HG03039 (cell line): ENCODE data around the gene CDRT4.
A peak's percentile ranks its signal among the peaks of the same experiment; 100 is the strongest.
"Not testable (repeated sequence)": the region's sequence is repeated elsewhere in the genome, so short reads cannot be mapped to it uniquely, and the experiment has no call there.

ENCODE experiments used
- ATAC-seq: cut with Tn5 transposase; IDR thresholded peaks from one replicate; pipeline ENCODE4 v1.9.1; 2021; ENCODE audit warnings: mild to moderate bottlenecking, moderate library complexity; ENCODE audit not compliant: unreplicated experiment

Gene CDRT4

DNA sequence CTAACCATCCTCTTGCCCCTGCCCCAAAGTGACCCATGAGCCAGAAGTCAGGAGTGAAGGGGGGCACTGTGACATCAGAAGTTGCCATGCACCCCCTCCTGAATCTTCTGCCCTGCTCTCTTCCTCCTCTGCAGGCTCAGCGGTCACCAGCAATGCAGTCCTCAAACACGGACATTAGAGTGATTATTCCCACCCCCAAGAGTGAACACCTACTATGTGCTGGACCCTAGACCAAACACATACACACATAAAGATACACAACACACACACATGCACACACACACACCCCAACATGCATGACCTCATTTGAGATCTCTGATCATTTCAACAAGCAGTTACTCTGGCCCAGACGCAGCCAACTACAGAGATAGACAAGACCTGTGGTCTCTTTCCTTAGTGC is at the start of gene CDRT4:
TSS of gene CDRT4 (minus strand) at position 30 of the 400 bp plus-strand sequence. CDS start 27,383 bp downstream, outside the sequence.
- no peak for ATAC-seq

DNA sequence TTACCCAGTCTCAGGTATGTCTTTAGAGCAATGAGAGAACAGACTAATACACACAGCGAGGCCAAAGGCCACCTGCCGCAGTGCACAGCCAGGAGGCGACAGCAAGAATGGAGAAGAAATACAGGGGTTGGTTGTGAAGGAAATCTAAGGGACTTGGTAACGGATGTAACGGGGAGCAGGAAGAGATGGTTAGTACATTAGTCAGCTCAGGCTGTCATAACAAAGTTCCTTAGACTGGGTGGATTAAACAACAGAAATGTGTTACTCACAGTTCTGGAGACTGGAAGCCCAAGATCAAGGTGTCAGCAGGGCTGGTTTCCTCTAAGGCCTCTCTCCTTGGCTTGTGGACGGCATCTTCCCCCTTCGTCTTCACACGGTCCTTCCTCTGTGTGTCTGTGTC is 48.7 kb upstream of the CDRT4 start:
- no peak for ATAC-seq

DNA sequence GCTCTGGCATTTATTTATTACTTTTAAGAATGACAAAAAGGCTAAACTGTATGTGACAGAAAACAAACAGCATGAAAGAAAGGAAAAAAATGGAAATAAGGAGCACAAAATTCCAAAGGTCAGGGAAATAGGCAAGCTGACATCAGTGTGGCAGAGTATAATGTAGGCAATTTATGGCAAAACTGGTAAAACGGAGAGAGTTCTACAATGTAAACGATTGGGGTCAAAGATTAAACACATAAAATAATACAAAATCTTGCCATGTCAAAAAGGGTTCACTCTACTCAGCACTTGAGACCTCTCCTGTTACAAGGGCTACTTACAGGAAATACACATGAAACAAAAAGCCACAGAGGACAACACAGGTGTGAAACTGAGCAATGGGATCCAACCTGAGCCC is 47.0 kb upstream of the CDRT4 start:
- ATAC-seq: no peak

DNA sequence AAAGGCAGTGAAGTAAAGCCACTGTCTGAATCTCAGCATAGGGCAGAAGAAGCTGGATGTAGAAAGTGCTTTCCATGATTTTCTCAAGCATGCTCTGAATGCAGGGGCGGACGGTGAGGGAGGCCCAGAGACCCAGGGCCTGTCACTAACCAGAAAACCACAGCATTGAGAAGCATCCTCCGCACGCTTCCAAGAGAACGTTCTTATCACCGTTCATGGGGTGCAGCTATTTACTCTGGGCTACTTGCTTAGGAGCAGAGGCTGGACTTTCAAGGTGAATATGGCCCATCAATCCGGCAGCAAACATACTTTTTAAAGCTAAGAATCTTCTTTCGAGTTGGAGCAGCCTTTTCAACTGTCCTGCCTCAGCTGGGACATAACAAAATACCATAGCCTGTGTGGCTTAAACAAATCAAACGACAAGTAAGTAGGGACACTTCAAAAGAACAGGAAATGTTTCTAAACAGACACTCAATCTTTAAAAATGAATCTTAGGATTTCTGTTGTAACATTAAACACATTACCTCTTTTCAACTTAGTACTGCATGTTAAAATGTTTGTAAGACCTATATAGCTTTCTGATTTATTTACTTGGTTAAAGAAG is 46.5 kb upstream of the CDRT4 start:
- ATAC-seq: no peak

- ATAC-seq: no peak
These were observed 45.8 kb upstream of the CDRT4 start for GRCh38 chr17:15513058-15513791.

DNA sequence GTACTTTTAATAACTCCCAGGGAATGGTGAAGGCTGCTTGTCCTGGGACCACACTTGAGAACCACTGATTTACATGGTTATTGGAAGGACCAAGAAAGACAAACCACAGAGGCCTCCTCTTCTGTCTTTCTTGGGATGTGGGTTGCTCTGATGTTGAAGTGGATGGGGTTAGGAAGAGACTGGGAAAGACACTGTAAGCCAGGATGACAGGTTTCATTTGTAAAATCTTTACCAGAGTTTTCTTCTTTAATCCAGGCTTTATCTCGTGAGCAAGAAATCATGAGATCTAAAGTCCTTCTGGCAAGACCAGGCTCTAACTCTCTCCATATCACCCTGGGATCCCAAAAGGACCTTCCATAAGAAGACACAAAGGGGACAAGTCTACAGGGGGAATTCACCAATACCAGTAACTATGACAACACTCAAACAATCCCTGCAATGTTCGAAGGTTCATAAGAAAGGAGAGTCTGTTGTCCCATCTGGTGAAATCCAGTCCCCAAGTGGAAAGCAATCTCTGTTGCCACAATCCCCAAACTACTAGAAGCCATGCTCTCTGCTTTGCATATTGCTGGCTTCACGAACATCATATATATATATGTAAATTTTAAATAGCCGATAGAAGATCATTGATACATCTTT is 44.8 kb upstream of the CDRT4 start:
- ATAC-seq: no peak

DNA sequence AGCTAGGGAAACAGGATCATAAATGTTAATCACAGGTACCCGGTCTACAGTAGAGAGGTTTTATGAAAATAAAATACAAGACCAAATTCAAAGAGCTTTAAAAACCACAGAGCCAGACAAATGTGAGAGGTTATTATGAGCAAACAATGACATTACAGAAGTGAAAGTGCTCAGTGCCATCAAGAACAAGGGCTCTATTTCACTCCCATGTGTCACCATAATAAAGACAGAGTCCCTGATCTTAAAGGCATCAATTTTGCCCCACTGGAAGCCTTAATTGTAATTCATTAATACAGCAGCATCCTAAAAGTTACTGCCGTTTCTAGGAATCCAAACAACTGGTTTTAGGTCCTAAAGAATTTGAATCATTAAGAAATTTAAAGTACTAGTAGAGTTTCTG is 43.7 kb upstream of the CDRT4 start:
- no peak for ATAC-seq

- no peak for ATAC-seq
These were observed 42.9 kb upstream of the CDRT4 start for GRCh38 chr17:15510361-15510760.

DNA sequence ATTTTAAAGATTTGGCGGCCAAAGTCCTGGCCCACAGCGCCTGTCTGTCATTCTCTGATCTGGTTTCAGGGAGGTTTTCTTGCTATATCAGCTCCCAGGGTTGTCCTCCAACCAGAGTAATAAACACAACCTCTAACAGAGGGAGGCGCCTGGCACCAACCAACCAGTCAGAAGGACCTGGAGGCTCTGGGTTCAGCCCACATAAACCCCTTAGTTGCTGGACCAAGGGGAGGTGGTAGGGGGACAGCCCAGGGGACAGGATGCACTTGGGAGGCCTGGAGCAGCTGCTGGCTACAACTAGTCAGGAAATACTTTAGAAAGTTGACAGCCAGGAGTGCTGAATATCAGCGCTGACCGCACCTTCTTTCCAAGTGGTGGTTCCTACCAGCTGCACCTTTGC is 41.7 kb upstream of the CDRT4 start:
- no peak for ATAC-seq

- no peak for ATAC-seq
These were observed 41.0 kb upstream of the CDRT4 start for GRCh38 chr17:15508466-15508865.

- no peak for ATAC-seq
These were observed 40.5 kb upstream of the CDRT4 start for GRCh38 chr17:15507896-15508295.

- ATAC-seq: no peak
These were observed 39.6 kb upstream of the CDRT4 start for GRCh38 chr17:15507001-15507400.

DNA sequence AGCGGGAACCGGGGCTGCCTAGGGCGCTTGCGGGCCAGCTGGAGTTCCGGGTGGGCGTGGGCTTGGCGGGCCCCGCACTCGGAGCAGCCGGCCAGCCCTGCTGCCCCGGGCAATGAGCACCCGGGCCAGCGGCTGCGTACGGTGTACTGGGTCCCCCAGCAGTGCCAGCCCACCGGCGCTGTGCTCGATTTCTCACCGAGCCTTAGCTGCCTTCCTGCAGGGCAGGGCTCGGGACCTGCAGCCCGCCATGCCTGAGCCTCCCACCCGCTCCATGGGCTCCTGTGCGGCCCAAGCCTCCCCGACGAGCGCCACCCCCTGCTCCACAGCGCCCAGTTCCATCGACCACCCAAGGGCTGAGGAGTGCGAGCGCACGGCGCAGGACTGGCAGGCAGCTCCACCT is 38.3 kb upstream of the CDRT4 start:
- ATAC-seq: not testable (repeated sequence)

DNA sequence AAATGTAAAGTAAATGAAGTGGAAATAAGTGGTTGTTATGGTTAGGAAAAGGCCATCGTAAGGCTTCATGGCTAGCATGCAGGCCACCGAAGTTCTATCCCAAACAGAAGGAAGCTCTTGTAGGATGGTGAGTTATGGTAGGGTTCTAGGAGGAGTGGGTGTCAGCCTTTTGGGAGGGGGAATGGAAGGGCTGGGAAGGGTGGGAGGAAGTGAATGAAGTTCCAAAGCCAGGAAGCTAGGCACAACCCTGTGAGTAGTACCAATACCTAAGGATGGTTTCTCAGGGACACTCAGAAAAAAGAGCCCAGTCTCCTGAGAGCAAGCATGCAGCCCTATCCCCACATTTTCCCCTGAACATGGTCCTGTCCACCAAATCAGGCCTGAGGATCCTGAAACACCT is 36.3 kb upstream of the CDRT4 start:
- ATAC-seq: no peak

DNA sequence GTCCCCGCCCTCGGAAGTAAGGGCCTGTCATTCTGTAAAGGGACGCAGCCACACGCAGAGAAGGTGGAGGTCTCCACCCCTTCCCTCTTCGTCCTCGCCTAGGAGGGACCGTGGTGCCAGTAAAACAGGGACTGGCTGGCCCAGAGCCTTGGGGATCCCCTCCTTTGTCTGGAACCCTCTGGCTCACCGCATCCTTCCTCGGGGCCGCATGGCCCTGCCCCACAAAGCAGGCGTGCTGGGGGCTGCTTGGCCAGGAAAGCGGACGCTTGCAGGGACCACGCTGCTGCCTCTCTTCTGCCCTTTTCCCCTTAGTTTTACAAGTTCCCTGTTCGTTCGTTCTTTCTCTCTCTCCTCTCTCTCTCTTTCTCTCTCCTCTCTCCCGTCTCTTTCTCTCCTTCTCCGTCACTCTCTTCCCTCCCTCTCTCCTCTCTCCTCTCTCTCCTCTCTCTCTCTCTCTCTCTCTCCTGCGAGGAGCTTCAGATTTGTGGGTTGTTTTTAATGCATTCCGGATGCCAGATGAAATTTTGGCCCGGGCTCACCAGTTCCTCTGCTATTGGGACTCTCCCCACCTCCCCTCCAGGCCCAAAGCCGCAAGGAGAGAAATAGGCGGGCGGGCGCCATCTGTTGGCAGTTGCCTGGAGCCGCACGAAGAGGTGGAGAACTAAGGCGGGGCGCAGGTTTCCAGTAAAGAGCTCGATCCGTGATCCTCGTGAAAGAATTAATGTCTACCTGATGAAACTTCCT is 35.1 kb upstream of the CDRT4 start:
- ATAC-seq: peak; percentile 82

GRCh38 chr17:15501793-15502192 is 34.4 kb upstream of the CDRT4 start:
- no peak for ATAC-seq

- no peak for ATAC-seq
These were observed 33.9 kb upstream of the CDRT4 start for GRCh38 chr17:15501282-15501681.

- no peak for ATAC-seq
These were observed 30.7 kb upstream of the CDRT4 start for GRCh38 chr17:15498107-15498506.

- no peak for ATAC-seq
These were observed 29.6 kb upstream of the CDRT4 start for GRCh38 chr17:15496735-15497670.

GRCh38 chr17:15494821-15495220 is 27.4 kb upstream of the CDRT4 start:
- ATAC-seq: no peak

- no peak for ATAC-seq
These were observed 26.2 kb upstream of the CDRT4 start for GRCh38 chr17:15493693-15494035.
